ENCODE data around the gene PXDN. TPM values are rescaled to one million over a fixed set of nuclear protein-coding genes. Genes with fewer than 3 reads are reported as not detected.
"Not testable (repeated sequence)": the region's sequence is repeated elsewhere in the genome, so short reads cannot be mapped to it uniquely, and the experiment has no call there.

PXDN gene
- total and polyA plus RNA-seq, 3 experiments from 2014 or later: 0.39 to 3.3 (median 1.00) TPM

- Mint-ChIP-seq H3K4me1 (no peaks in the 10 kb centered on the region), H3K4me3 (no peak overlapping the region), H3K27ac (no peak overlapping the region), H3K9me3 (peaks cover 0 to 4% (median 0%) of the 10 kb centered on the region in 5 donors), H3K36me3 (no peaks in the 10 kb centered on the region), H3K27me3 (no peaks in the 10 kb centered on the region)
- Histone ChIP-seq H3K27me3 (ENCODE audit: insufficient read depth, low read length, poor library complexity, severe bottlenecking) (no peaks in the 10 kb centered on the region), H3K36me3 (ENCODE audit: insufficient read depth, low read length) (no peaks in the 10 kb centered on the region), H3K27ac (ENCODE audit: low read depth, low read length) (no peak overlapping the region), H3K9me3 (ENCODE audit: low read length) (no peaks in the 10 kb centered on the region), H3K4me1 (ENCODE audit: insufficient read depth, low read length) (no peaks in the 10 kb centered on the region), H3K4me3 (ENCODE audit: low read length) (no peak overlapping the region)
- POLR2A ChIA-PET: no interaction called here
- DNase-seq: no peak
- CTCF ChIA-PET: no interaction called here
Observed at GRCh38 chr2:1680222-1681016, 63.9 kb downstream of the PXDN start.

GRCh38 chr2:1679488-1680039, 64.8 kb downstream of the PXDN start:
- H3K36me3 ChIP-seq (ENCODE audit: insufficient read depth, low read length); POLR2A ChIA-PET; H3K27me3 Mint-ChIP-seq; H3K4me1 Mint-ChIP-seq; H3K4me3 Mint-ChIP-seq; H3K9me3 Mint-ChIP-seq; H3K9me3 ChIP-seq (ENCODE audit: low read length); H3K27me3 ChIP-seq (ENCODE audit: insufficient read depth, low read length, poor library complexity, severe bottlenecking); H3K36me3 Mint-ChIP-seq; CTCF ChIA-PET; H3K4me3 ChIP-seq (ENCODE audit: low read length); DNase-seq; H3K27ac ChIP-seq (ENCODE audit: low read depth, low read length); H3K27ac Mint-ChIP-seq; H3K4me1 ChIP-seq (ENCODE audit: insufficient read depth, low read length): not testable (repeated sequence)

GRCh38 chr2:1679065-1679464, 65.2 kb downstream of the PXDN start:
- H3K36me3 Mint-ChIP-seq; H3K27me3 Mint-ChIP-seq; DNase-seq; H3K4me3 ChIP-seq (ENCODE audit: low read length); H3K4me1 Mint-ChIP-seq; H3K27me3 ChIP-seq (ENCODE audit: insufficient read depth, low read length, poor library complexity, severe bottlenecking); H3K4me1 ChIP-seq (ENCODE audit: insufficient read depth, low read length); H3K27ac Mint-ChIP-seq; H3K9me3 ChIP-seq (ENCODE audit: low read length); H3K9me3 Mint-ChIP-seq; POLR2A ChIA-PET; H3K27ac ChIP-seq (ENCODE audit: low read depth, low read length); CTCF ChIA-PET; H3K4me3 Mint-ChIP-seq; H3K36me3 ChIP-seq (ENCODE audit: insufficient read depth, low read length): not testable (repeated sequence)

DNA sequence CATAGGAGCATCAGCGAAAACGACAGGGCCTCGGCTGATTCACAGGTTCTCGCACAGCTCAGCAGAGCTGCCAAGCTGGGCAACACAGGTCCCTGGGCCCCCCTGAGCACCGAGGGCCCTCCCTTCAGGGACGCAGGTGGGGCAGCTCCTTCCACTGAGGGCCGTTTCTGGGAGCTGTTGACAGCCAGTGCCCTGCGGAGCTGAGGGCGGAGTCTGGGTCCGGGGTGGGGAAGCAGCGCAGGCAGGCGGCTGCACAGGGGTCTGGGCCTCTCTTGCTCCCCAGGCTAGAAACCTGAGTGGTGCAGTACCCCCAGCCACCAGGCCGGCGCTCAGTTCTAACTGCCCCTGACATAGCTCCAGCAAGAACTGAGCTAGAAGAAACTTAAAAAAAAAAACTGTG, 65.7 kb downstream of the PXDN start:
- no peak for DNase-seq
- H3K27ac Mint-ChIP-seq: no peak overlapping the region
- no peaks in the 10 kb centered on the region for H3K4me1 Mint-ChIP-seq
- H3K4me1 ChIP-seq (ENCODE audit: insufficient read depth, low read length): no peaks in the 10 kb centered on the region
- no peaks in the 10 kb centered on the region for H3K27me3 ChIP-seq (ENCODE audit: insufficient read depth, low read length, poor library complexity, severe bottlenecking)
- H3K9me3 ChIP-seq (ENCODE audit: low read length): no peaks in the 10 kb centered on the region
- H3K36me3 ChIP-seq (ENCODE audit: insufficient read depth, low read length): no peaks in the 10 kb centered on the region
- no peaks in the 10 kb centered on the region for H3K36me3 Mint-ChIP-seq
- H3K9me3 Mint-ChIP-seq: peaks cover 0 to 4% (median 0%) of the 10 kb centered on the region in 5 donors
- POLR2A ChIA-PET: no interaction called here
- H3K4me3 Mint-ChIP-seq: no peak overlapping the region
- H3K4me3 ChIP-seq (ENCODE audit: low read length): no peak overlapping the region
- CTCF ChIA-PET: no interaction called here
- H3K27ac ChIP-seq (ENCODE audit: low read depth, low read length): no peak overlapping the region
- H3K27me3 Mint-ChIP-seq: no peaks in the 10 kb centered on the region

DNA sequence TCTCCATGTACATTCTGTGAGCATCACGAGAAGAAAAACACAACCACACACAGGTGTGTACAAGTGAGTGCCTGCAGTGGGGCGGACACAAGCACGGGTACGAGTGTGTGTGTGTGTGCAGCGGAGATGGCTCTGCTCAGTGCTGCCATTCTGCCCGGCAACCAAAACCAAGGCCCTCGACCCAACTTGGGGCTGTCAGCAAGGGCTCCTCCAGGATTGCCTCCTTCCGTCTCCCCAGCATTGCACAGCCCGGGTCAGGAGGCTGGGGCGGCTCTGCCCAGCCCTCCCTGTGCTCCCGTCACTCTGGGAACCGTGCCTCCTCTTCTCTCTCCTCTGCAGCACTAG, 66.5 kb downstream of the PXDN start:
- H3K36me3 Mint-ChIP-seq: no peaks in the 10 kb centered on the region
- no peak overlapping the region for H3K4me3 Mint-ChIP-seq
- Histone ChIP-seq H3K36me3 (ENCODE audit: insufficient read depth, low read length) (no peaks in the 10 kb centered on the region), H3K4me3 (ENCODE audit: low read length) (no peak overlapping the region), H3K27ac (ENCODE audit: low read depth, low read length) (no peak overlapping the region), H3K9me3 (ENCODE audit: low read length) (no peaks in the 10 kb centered on the region), H3K27me3 (ENCODE audit: insufficient read depth, low read length, poor library complexity, severe bottlenecking) (no peaks in the 10 kb centered on the region), H3K4me1 (ENCODE audit: insufficient read depth, low read length) (no peaks in the 10 kb centered on the region)
- peaks cover 0 to 4% (median 0%) of the 10 kb centered on the region in 5 donors for H3K9me3 Mint-ChIP-seq
- no peaks in the 10 kb centered on the region for H3K4me1 Mint-ChIP-seq
- DNase-seq: no peak
- no peak overlapping the region for H3K27ac Mint-ChIP-seq
- no peaks in the 10 kb centered on the region for H3K27me3 Mint-ChIP-seq
- CTCF ChIA-PET: no interaction called here
- POLR2A ChIA-PET: no interaction called here

DNA sequence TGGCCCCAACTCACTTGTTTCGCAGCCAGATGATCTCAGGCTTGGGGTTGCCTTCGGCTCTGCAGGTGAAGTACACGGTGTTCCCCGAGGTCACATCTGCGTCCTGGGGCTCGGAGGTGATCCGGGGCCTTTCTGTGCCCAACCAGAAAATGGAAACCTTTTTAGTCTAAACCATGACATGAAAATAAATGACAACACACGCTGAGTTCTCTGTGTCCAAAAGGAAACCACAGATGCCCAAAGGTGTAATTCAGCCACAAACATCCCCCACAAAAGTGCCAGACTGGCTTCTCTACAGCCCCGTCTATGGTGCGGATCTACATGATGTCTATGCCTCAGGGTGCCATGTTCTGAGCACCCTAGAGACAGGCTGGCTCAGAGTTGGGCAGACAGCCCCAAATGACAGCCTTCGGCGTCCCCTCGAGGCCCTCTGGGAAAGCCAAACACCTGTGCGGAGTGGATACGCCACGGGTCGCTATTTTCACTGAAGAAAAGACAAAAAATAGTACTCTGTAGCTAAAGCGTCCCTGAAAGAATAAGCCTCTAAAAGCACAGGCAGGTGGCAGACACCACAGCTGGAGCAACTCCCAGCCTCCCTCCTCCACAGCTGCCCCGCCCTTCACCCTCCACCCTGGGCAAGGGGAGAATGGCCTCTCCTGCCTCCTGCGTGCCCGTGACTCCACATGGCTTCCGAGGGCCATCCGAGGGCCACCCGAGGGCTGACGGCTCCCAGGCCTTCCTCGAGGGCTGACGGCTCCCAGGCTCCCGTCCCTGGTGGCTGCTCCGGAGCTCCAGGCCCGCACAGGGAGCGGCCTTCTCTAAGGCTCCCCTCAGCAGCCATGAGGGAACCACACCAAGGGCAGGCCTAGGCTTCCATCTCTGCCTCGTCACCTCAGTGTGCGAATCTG, 67.1 kb downstream of the PXDN start:
- Mint-ChIP-seq H3K27me3 (no peaks in the 10 kb centered on the region), H3K36me3 (no peaks in the 10 kb centered on the region), H3K9me3 (peaks cover 0 to 4% (median 0%) of the 10 kb centered on the region in 5 donors), H3K4me1 (no peaks in the 10 kb centered on the region), H3K27ac (no peak overlapping the region), H3K4me3 (no peak overlapping the region)
- Histone ChIP-seq H3K27me3 (ENCODE audit: insufficient read depth, low read length, poor library complexity, severe bottlenecking) (no peaks in the 10 kb centered on the region), H3K4me1 (ENCODE audit: insufficient read depth, low read length) (no peaks in the 10 kb centered on the region), H3K4me3 (ENCODE audit: low read length) (no peak overlapping the region), H3K36me3 (ENCODE audit: insufficient read depth, low read length) (no peaks in the 10 kb centered on the region), H3K27ac (ENCODE audit: low read depth, low read length) (no peak overlapping the region), H3K9me3 (ENCODE audit: low read length) (no peaks in the 10 kb centered on the region)
- DNase-seq: no peak
- ChIA-PET POLR2A (no interaction called here), CTCF (no interaction called here)

GRCh38 chr2:1676091-1676912, 68.0 kb downstream of the PXDN start:
- H3K4me3 Mint-ChIP-seq: no peak overlapping the region
- H3K27ac Mint-ChIP-seq: no peak overlapping the region
- Histone ChIP-seq H3K9me3 (ENCODE audit: low read length) (no peaks in the 10 kb centered on the region), H3K36me3 (ENCODE audit: insufficient read depth, low read length) (no peaks in the 10 kb centered on the region), H3K27ac (ENCODE audit: low read depth, low read length) (no peak overlapping the region), H3K27me3 (ENCODE audit: insufficient read depth, low read length, poor library complexity, severe bottlenecking) (no peaks in the 10 kb centered on the region), H3K4me1 (ENCODE audit: insufficient read depth, low read length) (no peaks in the 10 kb centered on the region), H3K4me3 (ENCODE audit: low read length) (no peak overlapping the region)
- no peak for DNase-seq
- H3K4me1 Mint-ChIP-seq: no peaks in the 10 kb centered on the region
- H3K9me3 Mint-ChIP-seq: peaks cover 0 to 4% (median 0%) of the 10 kb centered on the region in 5 donors
- CTCF ChIA-PET: no interaction called here
- POLR2A ChIA-PET: no interaction called here
- no peaks in the 10 kb centered on the region for H3K36me3 Mint-ChIP-seq
- no peaks in the 10 kb centered on the region for H3K27me3 Mint-ChIP-seq

DNA sequence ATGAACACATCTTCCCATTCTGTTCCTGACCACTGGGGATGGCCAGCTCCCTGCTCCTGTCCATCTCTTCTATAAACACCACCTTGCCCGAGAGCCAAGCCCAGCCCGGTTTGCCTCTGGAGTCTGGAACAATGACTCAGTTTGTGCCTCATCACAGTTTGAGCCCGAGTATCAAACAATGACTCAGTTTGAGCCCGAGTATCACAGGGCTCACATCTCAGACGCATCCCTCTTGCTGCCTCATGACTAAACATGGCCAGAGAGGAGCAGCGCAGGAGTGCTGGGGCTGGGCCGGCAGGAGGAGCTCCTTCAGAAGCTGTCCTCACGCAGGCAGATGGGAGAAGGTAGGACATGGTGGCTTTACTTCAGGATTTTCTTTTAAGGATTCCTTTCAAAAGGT, 68.7 kb downstream of the PXDN start:
- CTCF ChIA-PET: no interaction called here
- no peak overlapping the region for H3K27ac Mint-ChIP-seq
- H3K27me3 Mint-ChIP-seq: no peaks in the 10 kb centered on the region
- POLR2A ChIA-PET: no interaction called here
- H3K27me3 ChIP-seq (ENCODE audit: insufficient read depth, low read length, poor library complexity, severe bottlenecking): no peaks in the 10 kb centered on the region
- no peak overlapping the region for H3K27ac ChIP-seq (ENCODE audit: low read depth, low read length)
- H3K4me1 ChIP-seq (ENCODE audit: insufficient read depth, low read length): no peaks in the 10 kb centered on the region
- no peak overlapping the region for H3K4me3 ChIP-seq (ENCODE audit: low read length)
- no peaks in the 10 kb centered on the region for H3K9me3 ChIP-seq (ENCODE audit: low read length)
- H3K4me3 Mint-ChIP-seq: no peak overlapping the region
- H3K9me3 Mint-ChIP-seq: peaks cover 0 to 4% (median 0%) of the 10 kb centered on the region in 5 donors
- DNase-seq: no peak
- H3K36me3 ChIP-seq (ENCODE audit: insufficient read depth, low read length): no peaks in the 10 kb centered on the region
- H3K36me3 Mint-ChIP-seq: no peaks in the 10 kb centered on the region
- H3K4me1 Mint-ChIP-seq: no peaks in the 10 kb centered on the region

Measured in CD8-positive, alpha-beta memory T cell (primary cell).